ENCODE measurements around the gene RASA1.
A peak's percentile ranks its signal among the peaks of the same experiment; 100 is the strongest.
"Not testable (repeated sequence)": the region's sequence is repeated elsewhere in the genome, so short reads cannot be mapped to it uniquely, and the experiment has no call there.

RASA1 gene

DNA sequence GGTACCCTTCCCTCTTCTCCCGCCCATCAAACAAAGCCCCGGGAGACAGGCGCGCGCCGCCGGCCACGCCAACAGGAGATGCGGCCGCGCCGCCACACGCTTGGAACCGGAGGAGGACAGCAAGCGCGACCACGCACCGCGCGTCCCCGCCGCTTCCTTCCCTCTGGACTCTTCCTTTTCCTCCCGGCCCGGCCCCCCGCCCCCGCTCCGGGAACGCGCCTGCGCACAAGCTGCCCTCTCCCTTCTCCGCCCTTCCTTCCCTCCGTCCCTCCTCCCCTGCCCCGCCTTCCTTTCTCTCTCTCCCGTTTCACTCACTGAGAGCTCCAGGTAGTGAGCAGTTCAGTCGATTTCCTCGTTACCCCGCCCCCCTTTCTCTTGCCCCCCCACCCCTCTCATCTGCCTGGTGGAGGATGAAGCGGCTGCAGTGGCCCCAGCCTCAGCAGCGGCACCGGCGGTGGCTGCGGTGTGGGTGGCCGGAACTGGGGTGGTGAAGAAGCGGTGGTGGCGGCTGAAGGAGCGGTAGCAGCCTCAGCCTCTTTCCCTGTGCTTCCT lies at the start of gene RASA1:
Gene RASA1 (plus strand): TSS at position 310 of the 552 bp plus-strand sequence. CDS start 569 bp downstream, outside the sequence.
- peak; percentile 78 for DNase-seq

DNA sequence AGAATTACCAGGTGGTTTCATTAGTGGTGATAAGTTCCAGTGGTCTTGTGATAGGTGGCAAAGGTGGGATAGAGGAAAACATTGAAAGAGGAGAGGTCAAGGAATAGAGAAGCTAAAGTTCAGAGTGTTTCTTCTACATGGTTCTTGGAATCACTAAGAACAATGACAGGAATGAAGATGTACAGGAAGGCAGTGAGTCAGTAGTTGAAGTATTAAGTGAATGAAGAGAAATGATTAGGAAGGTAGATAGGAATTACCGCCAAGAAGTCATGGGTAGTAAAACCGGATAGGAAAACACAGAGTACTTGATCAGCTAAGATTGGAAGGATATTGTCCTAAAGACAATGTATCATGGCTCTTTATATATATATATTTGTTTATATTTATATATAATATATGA lies 37.9 kb upstream of the RASA1 start:
- no peak for DNase-seq

GRCh38 chr5:87231037-87231808 lies 36.5 kb upstream of the RASA1 start:
- DNase-seq, result no peak

DNA sequence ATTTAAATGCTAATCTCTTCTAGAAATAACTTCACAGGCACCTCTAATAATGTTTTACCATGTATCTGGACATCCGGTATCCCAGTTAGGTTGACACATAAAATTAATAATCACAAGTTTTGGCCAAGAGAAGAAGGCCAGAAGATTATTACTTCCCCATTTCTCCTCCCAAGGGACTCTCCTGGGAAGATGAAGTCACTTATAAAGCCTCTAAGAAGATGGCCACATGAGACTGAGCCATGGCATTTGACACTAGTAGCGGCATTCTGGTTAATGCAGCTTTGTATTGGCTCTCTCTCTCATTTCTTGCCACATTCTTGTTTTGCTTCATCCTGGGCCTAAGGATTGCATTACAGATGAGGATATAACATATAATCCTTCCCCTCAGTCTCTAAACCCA lies 34.5 kb upstream of the RASA1 start:
- DNase-seq, result no peak

GRCh38 chr5:87241555-87241954 lies 26.1 kb upstream of the RASA1 start:
- no peak for DNase-seq

DNA sequence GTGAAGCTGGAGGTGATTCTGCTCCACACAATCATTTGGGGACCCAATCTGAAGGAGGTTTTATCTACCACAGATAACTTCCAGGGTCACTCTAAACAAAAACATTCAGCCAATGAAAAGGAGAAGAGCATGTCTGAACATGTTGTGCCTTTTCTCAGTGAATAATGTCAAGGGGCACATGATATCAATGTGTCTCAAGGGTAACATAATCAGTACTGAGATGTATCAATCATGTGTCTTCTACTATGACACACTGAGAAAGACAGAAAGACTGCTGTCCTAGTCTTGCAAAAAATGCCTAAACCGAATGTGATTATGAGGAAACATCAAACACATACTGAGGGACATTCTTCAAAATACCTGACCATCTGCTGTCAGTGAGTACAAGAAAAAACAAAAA lies 25.4 kb upstream of the RASA1 start:
- no peak for DNase-seq

DNA sequence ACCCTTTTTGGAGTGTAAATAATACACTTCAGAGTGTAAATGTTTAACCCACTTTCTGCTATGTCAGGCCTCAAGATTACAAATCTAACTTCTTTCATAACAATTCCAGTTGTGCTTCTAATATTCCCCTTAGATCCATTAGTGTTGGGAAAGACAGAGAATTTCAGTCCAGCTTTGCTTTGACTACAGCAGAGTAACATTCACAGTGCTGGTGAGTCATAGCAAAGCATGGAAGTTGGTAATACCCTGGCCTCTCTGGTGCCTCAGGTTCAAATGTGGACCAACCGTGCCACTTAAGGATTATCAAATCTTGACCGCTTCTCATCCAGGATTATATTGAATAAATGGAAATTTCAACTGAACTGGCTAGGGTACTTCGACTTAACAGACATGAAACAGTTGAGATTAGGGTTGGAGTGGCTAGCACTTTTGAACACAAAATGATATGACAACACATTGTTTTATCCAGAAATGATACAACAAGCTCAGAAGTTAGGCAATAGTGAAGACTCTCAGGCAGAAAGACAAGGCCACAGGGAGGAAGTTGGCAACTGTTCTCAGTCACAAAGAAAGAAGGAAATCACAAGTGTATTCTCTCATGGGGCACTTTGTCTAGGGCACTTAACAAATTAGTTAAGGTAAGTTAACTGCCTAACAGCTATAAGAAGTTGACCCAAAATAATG lies 24.4 kb upstream of the RASA1 start:
- no peak for DNase-seq

DNA sequence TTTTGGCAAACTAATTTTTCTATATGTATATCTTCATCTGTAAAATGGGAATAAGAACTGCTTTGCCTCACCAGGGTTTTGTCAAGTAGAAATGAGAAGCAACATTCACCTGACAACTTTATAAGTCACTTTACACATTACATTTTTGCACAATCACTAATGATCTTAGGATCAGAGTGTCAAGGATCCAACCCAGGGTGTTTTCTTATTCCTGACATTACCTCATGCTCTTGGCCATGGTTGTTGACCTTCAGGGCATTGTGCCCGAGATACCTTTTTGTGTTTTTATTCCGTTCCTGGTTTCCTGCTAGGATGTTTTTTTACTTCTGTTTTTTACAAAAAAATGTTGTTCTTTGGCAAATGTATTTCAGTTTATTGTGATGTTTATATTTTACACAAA lies 22.2 kb upstream of the RASA1 start:
- DNase-seq, result no peak

DNA sequence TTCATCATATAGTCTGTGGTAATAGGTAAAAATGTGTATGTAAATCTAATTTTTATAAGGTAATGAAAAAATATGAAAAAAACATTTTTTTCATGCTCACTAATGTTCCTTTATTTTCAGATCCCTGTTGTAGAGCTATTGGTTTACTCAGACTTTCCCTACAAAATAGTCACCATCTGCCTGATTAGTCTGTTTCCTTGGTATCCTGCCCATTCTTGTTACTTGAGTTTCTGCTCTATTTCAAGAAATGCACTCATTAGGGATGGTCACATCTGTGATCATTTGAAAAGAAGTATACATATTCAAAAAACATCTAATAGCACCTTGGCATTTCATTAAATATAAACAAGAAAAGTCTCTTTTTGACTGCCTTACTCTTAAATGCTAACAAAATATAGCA lies 21.6 kb upstream of the RASA1 start:
- no peak for DNase-seq

DNA sequence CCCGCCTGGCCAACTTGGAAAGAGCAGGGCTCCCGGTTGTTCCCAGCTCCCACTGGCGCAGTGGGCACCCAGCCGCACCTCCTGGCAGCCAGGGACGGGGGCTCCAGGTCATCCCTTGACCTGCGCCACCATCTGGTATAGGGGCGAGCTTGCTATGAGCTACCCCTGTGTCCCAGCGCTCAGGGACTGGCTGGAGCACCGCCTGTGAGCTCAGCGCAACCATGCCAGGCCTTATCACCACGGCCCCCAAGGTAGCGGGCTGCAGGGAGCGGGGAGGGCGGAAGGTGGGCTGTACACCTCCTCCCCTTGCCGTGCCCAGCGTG lies 15.4 kb upstream of the RASA1 start:
- DNase-seq, result no peak

DNA sequence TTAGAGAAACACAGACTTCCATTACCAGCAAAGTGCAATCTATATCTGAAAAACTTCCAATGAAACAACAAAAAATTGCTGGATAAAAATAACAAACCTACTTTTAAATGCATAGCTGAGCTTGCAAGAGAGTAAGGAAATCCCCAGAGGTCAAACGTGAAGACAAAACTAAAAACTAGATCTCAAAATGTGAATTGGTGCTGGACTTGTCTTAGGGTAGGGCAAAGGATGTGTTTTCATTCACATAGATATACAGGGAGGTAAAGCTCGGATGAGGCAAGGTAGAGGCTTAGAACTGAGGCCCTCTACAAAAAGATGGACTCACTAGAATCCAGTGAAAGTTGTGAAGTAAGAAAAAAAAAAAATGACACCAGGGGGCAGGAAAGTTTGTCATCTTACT lies 13.6 kb upstream of the RASA1 start:
- DNase-seq, result no peak

- no peak for DNase-seq
Measured at GRCh38 chr5:87258507-87258906, 9.2 kb upstream of the RASA1 start.

- no peak for DNase-seq
Measured at GRCh38 chr5:87260604-87261192, 7.0 kb upstream of the RASA1 start.

DNA sequence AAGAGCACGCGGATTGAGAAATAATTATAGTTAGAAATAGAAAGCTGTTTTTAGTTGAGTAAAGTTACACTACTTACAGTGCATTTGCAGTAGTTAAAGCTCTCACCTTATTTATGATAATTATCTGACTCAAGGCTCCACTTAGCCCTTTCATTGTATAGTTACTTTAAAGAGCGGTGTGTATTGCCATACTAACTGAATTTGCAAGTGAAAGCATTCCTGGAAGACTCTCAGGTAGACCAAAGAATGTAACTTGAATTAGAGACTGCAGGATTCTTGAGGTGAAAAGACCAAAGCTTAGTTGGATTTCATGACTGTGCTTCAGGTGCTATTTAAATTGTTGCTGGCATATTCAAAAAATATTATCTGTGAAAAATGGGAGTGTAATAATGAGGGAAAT lies 4.2 kb upstream of the RASA1 start:
- no peak for DNase-seq

DNA sequence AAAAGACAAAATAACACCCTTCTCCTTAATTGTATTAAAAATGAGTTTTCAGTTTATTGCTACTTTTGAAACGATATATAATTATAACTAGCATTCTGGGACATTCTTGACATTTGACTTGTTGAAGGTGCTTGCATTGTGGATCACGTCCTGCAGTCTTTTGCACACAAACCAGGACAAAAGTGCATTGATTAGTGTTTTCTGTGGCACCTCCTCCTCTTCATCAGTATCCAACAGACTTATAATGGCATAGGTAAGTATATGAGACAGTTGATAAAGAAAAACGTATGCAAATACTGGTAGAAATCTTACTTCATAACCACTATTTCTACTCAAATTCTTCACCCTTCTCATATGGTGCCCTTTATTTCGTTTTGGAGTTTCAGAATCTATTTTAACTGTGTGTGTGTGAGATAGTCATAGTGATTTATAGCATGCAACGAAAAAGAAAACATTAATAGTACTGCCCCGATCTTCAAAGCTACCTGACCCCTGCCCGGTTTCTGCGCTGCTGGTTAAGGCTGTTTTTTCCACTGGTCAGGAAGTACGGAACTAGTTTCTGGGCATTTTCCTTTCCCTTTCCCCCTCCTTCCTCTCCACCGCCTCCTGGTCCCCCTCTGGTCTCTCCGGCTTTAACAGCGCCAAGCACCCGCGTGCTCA lies 639 bp upstream of the RASA1 start:
- DNase-seq, result no peak

GRCh38 chr5:87268126-87268969 lies 665 bp downstream of the RASA1 start:
- DNase-seq, result peak; percentile 54

GRCh38 chr5:87268970-87269377 lies 1.3 kb downstream of the RASA1 start:
- DNase-seq, result no peak

GRCh38 chr5:87270888-87271287 lies 3.2 kb downstream of the RASA1 start:
- not testable (repeated sequence) for DNase-seq

DNA sequence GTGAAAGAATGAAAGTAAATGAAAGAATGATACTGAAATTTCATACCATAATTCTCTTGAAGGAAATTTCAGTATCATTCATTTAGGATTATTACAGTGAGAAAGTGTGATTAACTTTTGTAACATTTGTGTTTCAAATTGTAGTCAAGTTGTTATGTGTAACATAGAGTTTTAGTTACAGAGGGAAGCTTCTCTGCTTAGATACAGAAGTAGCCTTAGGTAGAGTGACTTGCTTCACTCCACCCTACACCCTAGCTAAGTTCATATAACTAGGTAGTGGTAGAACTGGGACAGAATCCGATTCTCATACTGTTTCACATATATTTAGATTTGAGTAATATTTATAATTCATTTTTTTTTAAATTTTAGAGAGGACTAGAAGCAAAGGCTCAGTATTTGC lies 9.0 kb downstream of the RASA1 start:
- DNase-seq, result no peak

- no peak for DNase-seq
Measured at GRCh38 chr5:87277279-87277835, 9.7 kb downstream of the RASA1 start.

DNA sequence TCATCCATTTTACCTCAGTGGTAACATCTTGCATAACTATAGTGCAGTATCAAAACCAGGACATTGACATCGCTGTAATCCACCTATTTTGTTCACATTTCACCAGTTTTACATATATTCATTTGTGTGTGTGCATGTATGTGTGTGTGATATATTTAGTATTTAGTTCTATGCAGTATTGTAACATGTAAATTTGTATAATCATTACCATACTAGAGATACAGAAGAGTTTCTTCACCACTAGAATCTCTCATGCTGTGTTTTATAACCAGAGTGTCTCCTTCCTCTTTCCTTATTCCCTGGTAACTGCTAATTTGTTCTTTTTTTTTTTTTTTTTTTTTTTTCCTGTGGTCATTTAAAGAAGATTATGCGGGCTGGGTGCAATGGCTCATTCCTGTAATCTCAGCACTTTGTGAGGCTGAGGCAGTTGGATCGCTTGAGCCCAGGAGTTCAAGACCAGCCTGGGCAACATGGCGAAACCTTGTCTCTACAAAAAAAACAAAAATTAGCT lies 11.0 kb downstream of the RASA1 start:
- no peak for DNase-seq

GRCh38 chr5:87282269-87282668 lies 14.6 kb downstream of the RASA1 start:
- DNase-seq, result no peak

All from GOT3 (cell line).